Natural killer cell (primary cell): ENCODE results near the gene HMCN2. TPM values are rescaled to one million over a fixed set of nuclear protein-coding genes. Genes with fewer than 3 reads are reported as not detected.

Experiments
- ATAC-seq, 3 donors: fragments of 150-1000 bp in 2 of 3; fragments of 200-7000 bp in 1 of 3; cut with Tn5 transposase; 1 replicate in 1 of 3; 2 replicates in 2 of 3; pipeline ENCODE4 v1.10.0; 2021; ENCODE audit warnings: mild to moderate bottlenecking in 2 of 3, moderate library complexity in 2 of 3
- DNase-seq, 2 donors: peaks; one replicate each; pipeline versions ENCODE4 v3.0.0 to v3.0.0-alpha.2; 2013 to 2021; ENCODE audit warnings: mixed read lengths in 1 of 2
- H3K27ac ChIP-seq: one replicate; pipeline ENCODE4 v1.5.1; 2013; ENCODE audit warnings: mild to moderate bottlenecking, low read length
- H3K27me3 ChIP-seq: one replicate; pipeline ENCODE4 v1.6.1; 2013; ENCODE audit warnings: low read length; ENCODE audit not compliant: control insufficient read depth, insufficient read depth
- H3K36me3 ChIP-seq: one replicate; pipeline ENCODE4 v1.6.1; 2013; ENCODE audit warnings: low read length; ENCODE audit not compliant: control insufficient read depth, insufficient read depth
- H3K4me1 ChIP-seq: one replicate; pipeline ENCODE4 v1.6.1; 2013; ENCODE audit warnings: low read length; ENCODE audit not compliant: control insufficient read depth, insufficient read depth
- H3K4me3 ChIP-seq: one replicate; pipeline ENCODE4 v1.5.1; 2013; ENCODE audit warnings: low read length
- H3K9me3 ChIP-seq: one replicate; pipeline ENCODE4 v1.6.1; 2013; ENCODE audit warnings: low read length; ENCODE audit not compliant: control insufficient read depth, insufficient read depth
- H3K27ac Mint-ChIP-seq, 2 donors: one replicate each; pipeline ENCODE4 v1.8.0; 2022; ENCODE audit warnings: mild to moderate bottlenecking in 2 of 2, mixed read lengths in 2 of 2, moderate library complexity in 1 of 2
- H3K27me3 Mint-ChIP-seq, 2 donors: one replicate each; pipeline ENCODE4 v1.8.0; 2022; ENCODE audit warnings: low read depth in 2 of 2, mixed read lengths in 2 of 2
- H3K36me3 Mint-ChIP-seq: one replicate; pipeline ENCODE4 v1.8.0; 2022; ENCODE audit warnings: mixed read lengths
- H3K4me1 Mint-ChIP-seq, 2 donors: one replicate each; pipeline ENCODE4 v1.8.0; 2022; ENCODE audit warnings: mixed read lengths in 2 of 2
- H3K4me3 Mint-ChIP-seq: one replicate; pipeline ENCODE4 v1.8.0; 2022; ENCODE audit warnings: mild to moderate bottlenecking, moderate library complexity, mixed read lengths
- H3K9me3 Mint-ChIP-seq, 2 donors: one replicate each; pipeline ENCODE4 v1.8.0; 2022; ENCODE audit warnings: mixed read lengths in 2 of 2
- CTCF ChIP-seq: fragments of 200-600 bp; IDR thresholded peaks from one replicate; pipeline ENCODE4 v1.8.0; 2022; ENCODE audit warnings: antibody characterized with exemption
- WGBS: methylation state at CpG from one replicate; pipeline ENCODE4 v1.1.7; 2013; ENCODE audit warnings: missing lambda C conversion rate; ENCODE audit not compliant: insufficient coverage; 5-methylcytosine and 5-hydroxymethylcytosine counted together
- intact Hi-C: fragments of 100-400 bp; cut with micrococcal nuclease; formaldehyde crosslinking; loops from one replicate; pipeline ENCODE4 v1.14.2; 2022
- total RNA-seq, 4 donors: library from RNA; stranded (reverse); fragments of 120-200 nt in 1 of 4; gene quantifications; one replicate each; pipeline versions ENCODE4 v1.2.3 to v1.2.4, GENCODE V29; 2013 to 2022

The HMCN2 gene
- total RNA-seq, 3 donors from 2014 or later (not counting 1 experiment from before 2014, with no cell fraction given), result not detected

GRCh38 chr9:130235558-130236435, 29.8 kb upstream of the HMCN2 start:
- no peaks in the 10 kb centered on the region for H3K27me3 ChIP-seq
- WGBS, result 53% methylated on average over 45 of the region's 45 CpGs
- H3K9me3 Mint-ChIP-seq, result no peaks in the 10 kb centered on the region
- H3K36me3 Mint-ChIP-seq, result no peaks in the 10 kb centered on the region
- peak; percentile 73 to 82 for DNase-seq
- no peak overlapping the region for H3K4me3 ChIP-seq
- H3K4me1 ChIP-seq, result peaks cover 17% of the 10 kb centered on the region
- H3K27me3 Mint-ChIP-seq, result no peaks in the 10 kb centered on the region
- H3K4me3 Mint-ChIP-seq, result no peak overlapping the region
- intact Hi-C loops, result loop anchor here (1.0 to 10.0 kb wide), 2 partner anchors 61 to 128 kb away; partner anchors contain the start of gene NCS1
- H3K4me1 Mint-ChIP-seq, result peaks cover 6 to 8% of the 10 kb centered on the region in 2 donors
- H3K27ac Mint-ChIP-seq, result peak overlapping the region in 1 of 2 donors; percentile 43
- no peak overlapping the region for H3K27ac ChIP-seq
- no peaks in the 10 kb centered on the region for H3K9me3 ChIP-seq
- peak; percentile 66 to 82 (median 73) for ATAC-seq
- peak; percentile 97 for TF ChIP-seq CTCF
- H3K36me3 ChIP-seq, result no peaks in the 10 kb centered on the region

- Histone ChIP-seq H3K27me3 (no peaks in the 10 kb centered on the region), H3K9me3 (no peaks in the 10 kb centered on the region), H3K36me3 (no peaks in the 10 kb centered on the region), H3K4me1 (peaks cover 18% of the 10 kb centered on the region), H3K4me3 (no peak overlapping the region), H3K27ac (no peak overlapping the region)
- intact Hi-C loops, result loop anchor here (1.0 to 10.0 kb wide), 2 partner anchors 62 to 129 kb away; partner anchors contain the start of gene NCS1
- peak; percentile 54 for TF ChIP-seq CTCF
- Mint-ChIP-seq H3K4me1 (peaks cover 11 to 14% of the 10 kb centered on the region in 2 donors), H3K27ac (no peak overlapping the region), H3K9me3 (no peaks in the 10 kb centered on the region), H3K27me3 (no peaks in the 10 kb centered on the region), H3K36me3 (no peaks in the 10 kb centered on the region), H3K4me3 (no peak overlapping the region)
- DNase-seq (no peak), ATAC-seq (no peak)
- WGBS, result 61% methylated on average over 9 of the region's 10 CpGs
Measured at GRCh38 chr9:130236436-130236985, 29.0 kb upstream of the HMCN2 start.

- no peaks in the 10 kb centered on the region for H3K36me3 ChIP-seq
- H3K4me3 ChIP-seq, result no peak overlapping the region
- no peaks in the 10 kb centered on the region for H3K9me3 Mint-ChIP-seq
- ATAC-seq, result no peak
- no peak overlapping the region for H3K27ac Mint-ChIP-seq
- H3K4me3 Mint-ChIP-seq, result no peak overlapping the region
- H3K4me1 Mint-ChIP-seq, result peaks cover 11 to 15% of the 10 kb centered on the region in 2 donors
- H3K27ac ChIP-seq, result no peak overlapping the region
- H3K27me3 ChIP-seq, result no peaks in the 10 kb centered on the region
- no peaks in the 10 kb centered on the region for H3K27me3 Mint-ChIP-seq
- WGBS, result 91% methylated on average over 11 of the region's 11 CpGs
- H3K9me3 ChIP-seq, result no peaks in the 10 kb centered on the region
- no peak for DNase-seq
- intact Hi-C loops, result loop anchor here (10.0 kb wide), 1 partner anchor 62 kb away; the partner anchor contains the start of gene NCS1
- no peaks in the 10 kb centered on the region for H3K36me3 Mint-ChIP-seq
- H3K4me1 ChIP-seq, result peaks cover 18% of the 10 kb centered on the region
- no peak for TF ChIP-seq CTCF
Measured at GRCh38 chr9:130237076-130237475, 28.5 kb upstream of the HMCN2 start.
